Activated T-helper 1 cell treated with anti-CD3 and anti-CD28 coated beads, Interleukin-12 subunit alpha, Interleukin-12 subunit beta, Interleukin-2, Interleukin-4 antibody, amounts not matched to agents 30 ng/mL and 10 ng/mL and 1 ng/mL, durations not matched to agents 14 hours and 24 hours and 36 hours (primary cell): Measurements from ENCODE around the gene PDLIM5. TPM values are rescaled to one million over a fixed set of nuclear protein-coding genes. Genes with fewer than 3 reads are reported as not detected.

Source experiments
- DNase-seq: peaks from one replicate; pipeline ENCODE4 v3.0.0; 2021; ENCODE audit warnings: low spot score
- H3K27ac Mint-ChIP-seq: one replicate; pipeline ENCODE4 v1.8.0; 2021; ENCODE audit warnings: mild to moderate bottlenecking, mixed read lengths
- H3K27me3 Mint-ChIP-seq: one replicate; pipeline ENCODE4 v1.8.0; 2022; ENCODE audit warnings: mild to moderate bottlenecking, moderate library complexity, mixed read lengths; ENCODE audit not compliant: insufficient read depth
- H3K36me3 Mint-ChIP-seq: one replicate; pipeline ENCODE4 v1.8.0; 2021; ENCODE audit warnings: low read depth, mixed read lengths
- H3K4me1 Mint-ChIP-seq: one replicate; pipeline ENCODE4 v1.8.0; 2021; ENCODE audit warnings: low read depth, mixed read lengths
- H3K4me3 Mint-ChIP-seq: one replicate; pipeline ENCODE4 v1.8.0; 2021; ENCODE audit warnings: mild to moderate bottlenecking, moderate library complexity, mixed read lengths
- H3K9me3 Mint-ChIP-seq: one replicate; pipeline ENCODE4 v1.8.0; 2021; ENCODE audit warnings: mixed read lengths
- intact Hi-C: fragments of 100-400 bp; cut with micrococcal nuclease; formaldehyde crosslinking; loops from one replicate; pipeline ENCODE4 v1.15.1; 2024
- total RNA-seq: library from RNA; stranded (reverse); gene quantifications from 2 replicates; pipeline ENCODE4 v1.2.3, GENCODE V29; 2022

Gene PDLIM5
- total RNA-seq, 1 donor from 2014 or later: 20.6 TPM

DNA sequence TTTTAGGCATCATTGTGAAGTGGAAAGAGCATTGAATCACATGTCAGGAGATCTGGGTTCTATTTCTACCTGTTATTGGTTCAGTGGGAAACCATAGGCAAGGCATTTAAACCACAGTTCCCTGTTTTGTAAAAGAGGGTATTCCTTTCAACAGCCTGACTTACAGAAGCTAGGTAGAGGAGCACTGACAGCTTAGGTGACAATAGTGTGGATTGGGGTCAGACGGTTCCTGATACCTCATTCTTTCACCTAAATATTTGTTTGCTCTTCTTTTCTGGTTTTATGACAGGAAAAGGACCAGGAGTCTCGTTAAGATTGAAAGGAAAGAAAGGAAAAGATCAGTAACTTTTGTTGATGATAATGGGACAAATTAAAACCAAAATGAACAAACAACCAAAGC lies 15.9 kb upstream of the PDLIM5 start:
- H3K4me3 Mint-ChIP-seq: no peak overlapping the region
- H3K9me3 Mint-ChIP-seq: no peaks in the 10 kb centered on the region
- intact Hi-C loops: no loop called here
- no peaks in the 10 kb centered on the region for H3K4me1 Mint-ChIP-seq
- H3K27me3 Mint-ChIP-seq: peaks cover 10% of the 10 kb centered on the region
- H3K36me3 Mint-ChIP-seq: no peaks in the 10 kb centered on the region
- DNase-seq: no peak
- H3K27ac Mint-ChIP-seq: no peak overlapping the region

- H3K36me3 Mint-ChIP-seq: no peaks in the 10 kb centered on the region
- H3K4me1 Mint-ChIP-seq: no peaks in the 10 kb centered on the region
- peaks cover 9% of the 10 kb centered on the region for H3K27me3 Mint-ChIP-seq
- intact Hi-C loops: no loop called here
- no peak overlapping the region for H3K27ac Mint-ChIP-seq
- H3K4me3 Mint-ChIP-seq: no peak overlapping the region
- no peak for DNase-seq
- H3K9me3 Mint-ChIP-seq: no peaks in the 10 kb centered on the region
Measured at GRCh38 chr4:94436512-94436911, 15.2 kb upstream of the PDLIM5 start.

DNA sequence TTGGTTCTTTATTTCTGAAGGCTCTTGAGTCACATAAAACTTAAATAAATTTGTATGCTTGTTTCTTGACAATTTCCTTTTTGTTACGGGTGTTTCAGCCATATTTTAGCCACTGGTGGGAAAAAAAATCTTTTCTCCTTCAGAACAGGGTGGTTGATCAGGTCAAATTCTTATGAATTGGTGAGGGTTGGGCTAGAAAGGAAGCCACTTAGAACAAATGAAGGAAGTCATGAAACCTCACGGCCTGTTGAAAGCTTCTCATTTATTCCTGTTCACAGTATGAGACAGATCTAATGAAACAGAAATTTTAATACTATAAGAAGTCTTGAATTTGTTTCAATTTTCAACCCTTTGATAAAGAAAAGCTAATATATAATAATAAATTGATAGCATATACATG lies 12.1 kb upstream of the PDLIM5 start:
- Mint-ChIP-seq H3K4me1 (no peaks in the 10 kb centered on the region), H3K27ac (no peak overlapping the region), H3K27me3 (peaks cover 7% of the 10 kb centered on the region), H3K36me3 (no peaks in the 10 kb centered on the region), H3K9me3 (no peaks in the 10 kb centered on the region), H3K4me3 (no peak overlapping the region)
- DNase-seq: no peak
- intact Hi-C loops: no loop called here

DNA sequence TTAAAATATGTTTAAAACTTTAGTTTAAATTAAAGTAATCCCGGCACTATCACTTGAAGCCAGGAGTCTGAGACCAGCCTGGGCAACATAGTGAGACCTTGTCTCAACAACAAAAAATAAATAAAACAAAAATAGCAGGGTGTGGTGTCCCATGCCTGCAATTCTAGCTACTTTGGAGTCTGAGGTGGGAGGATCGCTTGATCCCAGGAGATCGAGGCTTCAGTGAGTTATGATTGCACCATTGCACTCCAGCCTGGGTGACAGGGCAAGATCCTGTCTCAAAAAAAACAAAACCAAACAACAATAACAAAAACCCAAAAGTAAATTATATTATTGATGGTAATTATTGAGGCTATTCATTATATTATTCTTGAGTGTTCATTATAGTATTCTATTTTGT lies 9.9 kb upstream of the PDLIM5 start:
- Mint-ChIP-seq H3K4me1 (no peaks in the 10 kb centered on the region), H3K27ac (no peak overlapping the region), H3K27me3 (peaks cover 12% of the 10 kb centered on the region), H3K36me3 (no peaks in the 10 kb centered on the region), H3K4me3 (no peak overlapping the region), H3K9me3 (no peaks in the 10 kb centered on the region)
- DNase-seq: no peak
- intact Hi-C loops: no loop called here

GRCh38 chr4:94442251-94442650 lies 9.5 kb upstream of the PDLIM5 start:
- Mint-ChIP-seq H3K4me1 (no peaks in the 10 kb centered on the region), H3K27me3 (peaks cover 16% of the 10 kb centered on the region)
- intact Hi-C loops: no loop called here

DNA sequence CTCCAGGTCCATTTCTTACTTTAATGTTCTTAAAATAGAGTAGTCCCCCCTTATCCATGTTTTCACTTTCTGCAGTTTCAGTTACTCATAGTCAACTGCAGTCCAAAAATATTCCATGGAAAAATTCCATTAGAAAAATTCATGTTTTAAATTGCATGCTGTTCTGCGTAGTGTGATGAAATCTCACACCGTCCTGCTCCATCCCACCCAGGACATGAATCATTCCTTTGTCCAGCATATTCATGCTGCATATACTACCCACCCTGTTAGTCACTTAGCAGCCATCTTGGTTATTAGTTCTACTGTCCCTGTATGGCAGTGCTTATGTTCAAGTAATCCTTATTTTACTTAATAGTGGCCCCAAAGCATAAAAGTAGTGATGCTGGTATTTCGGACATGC lies 5.4 kb upstream of the PDLIM5 start:
- Mint-ChIP-seq H3K27me3 (peaks cover 44% of the 10 kb centered on the region), H3K27ac (no peak overlapping the region), H3K9me3 (no peaks in the 10 kb centered on the region), H3K36me3 (no peaks in the 10 kb centered on the region), H3K4me1 (peaks cover 4% of the 10 kb centered on the region), H3K4me3 (no peak overlapping the region)
- no peak for DNase-seq
- intact Hi-C loops: no loop called here

More at GRCh38 chr4:94442251-94442650, 9.5 kb upstream of the PDLIM5 start:
- Mint-ChIP-seq H3K27ac (no peak overlapping the region), H3K4me3 (no peak overlapping the region), H3K36me3 (no peaks in the 10 kb centered on the region), H3K9me3 (no peaks in the 10 kb centered on the region)
- DNase-seq: no peak

- H3K9me3 Mint-ChIP-seq: no peaks in the 10 kb centered on the region
- H3K27ac Mint-ChIP-seq: no peak overlapping the region
- peaks cover 49% of the 10 kb centered on the region for H3K27me3 Mint-ChIP-seq
- H3K4me1 Mint-ChIP-seq: peaks cover 12% of the 10 kb centered on the region
- DNase-seq: no peak
- intact Hi-C loops: no loop called here
- H3K36me3 Mint-ChIP-seq: peaks cover under 1% of the 10 kb centered on the region
- no peak overlapping the region for H3K4me3 Mint-ChIP-seq
Measured at GRCh38 chr4:94447754-94448411, 3.9 kb upstream of the PDLIM5 start.

DNA sequence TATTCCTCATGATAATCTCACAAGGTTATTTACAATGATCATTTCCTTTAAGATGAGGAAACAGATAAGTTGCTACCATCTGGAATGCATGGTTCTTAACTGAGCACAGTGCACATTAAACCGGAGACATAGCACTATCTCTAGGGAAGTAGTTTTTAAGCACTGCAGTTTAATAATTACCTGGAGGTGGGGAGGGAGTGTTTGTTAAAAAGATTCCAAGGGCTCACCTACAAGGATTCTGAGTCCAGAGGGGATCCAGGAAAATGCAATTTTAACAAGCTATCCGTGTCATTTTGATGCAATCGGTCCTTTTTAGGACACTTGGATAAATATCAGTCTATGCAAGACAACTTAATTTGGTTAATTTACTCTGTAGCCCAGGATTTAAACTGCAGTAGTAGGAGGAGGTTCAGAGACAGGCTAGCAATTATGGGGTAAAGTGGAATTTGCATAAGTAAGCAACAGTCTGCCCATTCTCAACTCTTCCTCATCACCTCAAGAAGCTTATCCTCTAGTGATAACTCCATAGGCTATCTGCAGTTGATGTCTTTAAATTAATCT lies 2.8 kb upstream of the PDLIM5 start:
- DNase-seq: no peak
- H3K4me1 Mint-ChIP-seq: peaks cover 21% of the 10 kb centered on the region
- H3K9me3 Mint-ChIP-seq: no peaks in the 10 kb centered on the region
- H3K27me3 Mint-ChIP-seq: peaks cover 51% of the 10 kb centered on the region
- H3K27ac Mint-ChIP-seq: no peak overlapping the region
- peaks cover 5% of the 10 kb centered on the region for H3K36me3 Mint-ChIP-seq
- intact Hi-C loops: no loop called here
- H3K4me3 Mint-ChIP-seq: no peak overlapping the region

DNA sequence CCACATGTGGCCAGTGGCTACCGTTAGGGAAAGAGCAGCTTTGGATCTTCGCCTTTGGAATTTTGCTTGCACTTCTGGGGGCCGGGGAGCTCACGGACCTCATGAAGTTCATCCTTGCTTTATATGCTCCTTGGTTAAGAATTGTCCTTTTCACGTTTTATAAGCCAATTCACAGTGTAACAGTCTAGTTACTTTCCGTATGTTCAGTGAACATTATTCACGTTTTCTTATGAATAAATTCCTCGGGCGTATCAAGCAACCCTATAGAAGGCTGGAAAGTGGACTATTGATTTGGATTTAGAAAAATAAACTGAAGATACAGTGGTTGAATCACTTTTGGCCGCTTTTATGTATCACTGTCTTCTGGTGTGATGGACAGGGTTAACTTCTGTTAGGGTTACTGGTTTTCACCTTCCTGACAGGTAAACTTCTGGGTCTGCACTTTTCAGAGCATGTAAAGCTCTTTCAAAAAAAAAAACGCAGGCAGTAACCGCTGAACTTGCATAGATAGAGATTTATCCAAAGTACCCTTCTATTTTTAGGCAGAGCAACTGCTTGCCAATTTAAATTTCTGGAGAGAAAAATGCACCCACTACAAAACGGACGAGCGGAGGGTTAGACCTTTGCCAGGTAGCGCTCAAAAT lies 569 bp upstream of the PDLIM5 start:
- Mint-ChIP-seq H3K36me3 (peaks cover 7% of the 10 kb centered on the region), H3K9me3 (no peaks in the 10 kb centered on the region), H3K4me3 (peak overlapping the region; percentile 85), H3K4me1 (peaks cover 25% of the 10 kb centered on the region), H3K27ac (no peak overlapping the region), H3K27me3 (peaks cover 41% of the 10 kb centered on the region)
- no peak for DNase-seq
- intact Hi-C loops: loop anchor here (1.0 to 5.0 kb wide), 4 partner anchors 44 to 243 kb away; no protein-coding TSS in a partner anchor

DNA sequence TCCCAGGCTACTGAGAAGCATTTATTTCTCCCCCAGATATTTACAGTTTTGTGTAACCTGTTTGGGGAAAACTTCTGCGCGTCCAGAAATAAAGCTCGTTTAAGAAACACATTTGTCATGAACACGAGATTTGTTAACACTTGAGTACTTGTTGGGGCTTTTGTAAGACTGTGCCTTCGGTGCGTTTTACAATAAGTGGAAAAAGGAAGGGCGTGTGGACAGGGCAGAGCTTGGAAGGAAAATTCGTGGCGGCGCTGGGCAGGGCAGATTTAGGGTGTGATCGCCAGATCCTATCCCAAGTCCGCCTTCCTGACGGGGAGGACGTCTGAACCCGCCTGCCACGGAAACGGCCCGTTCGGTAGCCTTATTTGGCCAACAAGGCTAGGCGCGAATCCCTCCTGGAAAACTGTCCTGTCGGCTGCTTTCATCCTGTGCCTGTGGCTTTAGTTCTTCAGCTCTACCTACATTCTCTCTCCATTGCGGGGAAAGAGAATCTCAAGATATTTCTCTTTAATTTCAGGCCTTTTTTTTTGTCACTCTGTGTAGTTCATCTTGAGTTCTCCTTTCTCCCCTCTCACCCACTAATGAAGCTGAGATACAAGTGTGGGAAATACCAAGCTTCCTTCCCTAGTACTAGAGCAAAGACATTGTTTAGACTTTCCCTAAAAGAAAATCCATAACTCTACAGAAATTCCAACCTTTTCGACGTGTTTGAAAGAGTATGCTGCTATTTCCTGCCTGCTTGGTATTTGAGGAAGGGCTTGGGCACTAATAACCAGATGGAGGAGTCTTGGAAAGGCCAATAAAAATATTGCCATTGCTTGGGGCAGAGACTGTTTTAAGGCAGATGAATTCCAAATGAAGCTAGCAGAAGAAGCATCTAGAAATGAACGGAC lies 982 bp downstream of the PDLIM5 start:
- peaks cover 8% of the 10 kb centered on the region for H3K36me3 Mint-ChIP-seq
- no peaks in the 10 kb centered on the region for H3K9me3 Mint-ChIP-seq
- peaks cover 25% of the 10 kb centered on the region for H3K4me1 Mint-ChIP-seq
- no peak for DNase-seq
- peak overlapping the region; percentile 85 for H3K4me3 Mint-ChIP-seq
- intact Hi-C loops: loop anchor here (2.0 to 5.0 kb wide), 2 partner anchors 45 to 46 kb away; no protein-coding TSS in a partner anchor
- peaks cover 31% of the 10 kb centered on the region for H3K27me3 Mint-ChIP-seq
- H3K27ac Mint-ChIP-seq: peak overlapping the region; percentile 8

DNA sequence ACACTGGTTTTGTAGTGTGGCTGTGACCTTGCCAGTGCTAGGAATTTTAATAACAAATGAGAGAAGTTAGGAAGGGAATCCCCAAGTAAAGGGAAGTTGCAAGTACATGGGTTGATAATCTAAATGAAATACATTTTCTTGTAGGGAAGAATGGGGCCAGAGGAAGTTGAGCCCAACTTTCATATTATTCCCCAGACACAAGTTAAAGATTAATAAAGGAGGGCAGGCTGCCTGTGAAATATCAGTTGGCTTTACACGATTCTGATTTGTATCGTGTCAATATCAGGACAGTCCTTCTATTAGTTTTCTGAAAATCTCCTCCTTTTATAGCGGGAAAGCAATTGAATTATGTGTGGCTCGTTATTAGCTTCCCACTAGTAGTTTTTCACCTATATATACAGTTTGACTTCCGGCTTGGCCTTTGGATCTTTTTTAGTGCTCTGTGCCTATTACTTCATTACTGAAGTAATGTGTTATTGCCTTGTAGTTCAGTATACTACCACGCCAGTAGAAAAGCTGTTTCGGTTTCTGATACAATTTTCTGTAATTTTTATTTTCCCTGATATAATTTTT lies 1.7 kb downstream of the PDLIM5 start:
- intact Hi-C loops: loop anchor here (2.0 to 5.0 kb wide), 2 partner anchors 45 to 46 kb away; no protein-coding TSS in a partner anchor
- DNase-seq: no peak
- Mint-ChIP-seq H3K4me3 (peak overlapping the region; percentile 85), H3K9me3 (no peaks in the 10 kb centered on the region), H3K27ac (no peak overlapping the region), H3K4me1 (peaks cover 25% of the 10 kb centered on the region), H3K27me3 (peaks cover 24% of the 10 kb centered on the region), H3K36me3 (peaks cover 8% of the 10 kb centered on the region)

- H3K4me1 Mint-ChIP-seq: peaks cover 25% of the 10 kb centered on the region
- intact Hi-C loops: loop anchor here (5.0 kb wide), 1 partner anchor 47 kb away; no protein-coding TSS in a partner anchor
- no peak overlapping the region for H3K27ac Mint-ChIP-seq
- peaks cover 14% of the 10 kb centered on the region for H3K27me3 Mint-ChIP-seq
- DNase-seq: no peak
- no peak overlapping the region for H3K4me3 Mint-ChIP-seq
- H3K36me3 Mint-ChIP-seq: peaks cover 8% of the 10 kb centered on the region
- H3K9me3 Mint-ChIP-seq: no peaks in the 10 kb centered on the region
Measured at GRCh38 chr4:94454405-94454804, 2.7 kb downstream of the PDLIM5 start.
